GM21447 (cell line): ENCODE measurements around the gene TP53I11.

Experiments used
- ATAC-seq: cut with Tn5 transposase; IDR thresholded peaks from one replicate; pipeline ENCODE4 v1.9.1; 2021; ENCODE audit not compliant: unreplicated experiment

The TP53I11 gene

DNA sequence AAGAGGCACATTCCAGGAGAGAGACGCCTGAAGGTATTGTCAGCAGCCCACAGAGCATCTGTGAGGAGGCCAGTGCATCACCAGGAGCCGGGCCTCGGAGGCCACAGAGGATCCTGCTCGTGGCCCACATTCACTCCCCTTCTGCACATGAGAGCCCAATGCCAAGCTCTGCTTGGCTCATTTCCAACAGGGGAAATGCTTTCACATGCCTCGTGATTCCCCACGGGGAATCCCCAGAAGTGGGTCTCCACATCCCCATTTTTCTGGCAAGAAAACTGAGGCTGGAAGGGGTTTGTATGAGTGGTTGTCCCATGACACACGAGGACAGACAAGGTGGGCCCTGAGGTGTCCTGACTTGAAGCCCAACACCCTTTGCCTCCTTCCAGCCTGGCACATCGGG is 34.4 kb downstream of the TP53I11 start:
- ATAC-seq, result no peak

DNA sequence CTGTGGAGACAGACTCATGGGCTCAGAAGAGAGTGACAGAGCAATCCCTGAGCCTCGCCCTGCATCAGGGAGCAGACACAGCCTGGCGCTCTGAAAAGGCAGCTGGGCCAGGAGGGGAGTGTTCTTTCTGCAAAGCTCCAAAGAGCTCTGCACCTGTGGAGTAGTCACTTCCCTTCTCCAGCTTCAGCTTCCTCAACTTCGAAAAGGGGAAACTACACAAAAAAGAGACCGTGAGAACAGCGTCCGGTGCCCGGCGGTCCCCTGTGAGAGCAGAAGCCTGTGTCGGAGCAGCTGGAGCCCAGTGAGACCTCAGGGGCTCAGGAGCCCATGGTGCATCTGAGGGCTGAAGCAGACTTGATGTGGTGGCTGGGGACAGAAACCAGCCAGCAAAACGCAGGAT is 35.1 kb downstream of the TP53I11 start:
- no peak for ATAC-seq

DNA sequence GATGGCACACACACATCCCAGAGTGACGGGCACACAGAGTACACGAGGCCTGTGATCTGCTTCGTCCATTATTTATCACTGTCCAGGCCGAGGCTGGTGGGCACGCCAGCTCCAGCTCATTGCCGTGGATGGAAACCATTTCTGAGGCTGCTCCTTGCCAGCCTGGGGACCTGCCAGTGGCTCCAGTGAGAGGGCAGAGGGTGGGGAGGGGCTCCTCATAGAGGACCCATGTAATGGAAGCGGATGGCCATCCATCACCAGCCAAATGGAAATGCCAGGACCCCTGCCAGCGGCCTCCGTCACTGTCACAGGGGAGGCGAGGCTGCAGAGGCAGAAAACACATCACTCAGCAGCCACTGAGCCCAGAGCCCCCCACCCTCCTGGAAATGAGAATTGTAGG is 35.7 kb downstream of the TP53I11 start:
- ATAC-seq, result no peak

DNA sequence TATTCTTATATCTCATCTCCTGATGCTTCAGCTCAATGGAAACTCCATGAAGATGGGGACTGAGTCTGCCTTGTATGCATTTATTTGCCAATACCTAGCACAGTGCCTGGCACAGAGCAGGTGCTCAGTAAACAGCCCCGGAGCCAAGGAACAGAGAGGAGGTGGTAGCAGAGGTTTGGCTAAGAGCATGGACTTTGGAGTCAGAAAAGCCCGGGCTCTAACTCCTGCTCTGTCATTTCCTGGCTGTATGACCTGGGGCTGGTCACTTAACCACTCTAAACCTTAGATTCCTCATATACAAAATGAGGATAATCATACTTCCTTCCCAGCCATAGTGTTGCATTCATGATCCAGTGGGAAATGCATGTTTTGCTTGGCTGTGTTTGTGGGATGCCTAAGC is 36.6 kb downstream of the TP53I11 start:
- ATAC-seq, result no peak

DNA sequence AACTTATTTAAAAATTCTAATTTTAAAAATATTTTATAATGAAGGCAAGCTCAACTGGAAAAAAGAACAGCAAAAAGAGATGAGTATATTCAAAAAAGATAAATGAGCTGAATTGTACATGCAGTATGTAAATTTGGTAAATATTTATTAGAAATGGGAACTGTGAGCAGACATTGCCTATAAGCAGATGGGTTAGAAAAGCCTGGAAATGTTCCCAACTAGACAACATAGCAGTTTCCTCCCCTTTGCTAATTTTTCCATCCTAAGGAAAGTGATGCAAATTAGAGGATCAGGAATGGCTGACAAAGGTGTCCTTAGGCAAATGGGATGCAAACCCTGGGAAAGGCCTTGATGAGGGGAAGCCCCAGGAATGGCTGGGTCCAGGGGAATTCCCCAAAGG is 37.2 kb downstream of the TP53I11 start:
- no peak for ATAC-seq

DNA sequence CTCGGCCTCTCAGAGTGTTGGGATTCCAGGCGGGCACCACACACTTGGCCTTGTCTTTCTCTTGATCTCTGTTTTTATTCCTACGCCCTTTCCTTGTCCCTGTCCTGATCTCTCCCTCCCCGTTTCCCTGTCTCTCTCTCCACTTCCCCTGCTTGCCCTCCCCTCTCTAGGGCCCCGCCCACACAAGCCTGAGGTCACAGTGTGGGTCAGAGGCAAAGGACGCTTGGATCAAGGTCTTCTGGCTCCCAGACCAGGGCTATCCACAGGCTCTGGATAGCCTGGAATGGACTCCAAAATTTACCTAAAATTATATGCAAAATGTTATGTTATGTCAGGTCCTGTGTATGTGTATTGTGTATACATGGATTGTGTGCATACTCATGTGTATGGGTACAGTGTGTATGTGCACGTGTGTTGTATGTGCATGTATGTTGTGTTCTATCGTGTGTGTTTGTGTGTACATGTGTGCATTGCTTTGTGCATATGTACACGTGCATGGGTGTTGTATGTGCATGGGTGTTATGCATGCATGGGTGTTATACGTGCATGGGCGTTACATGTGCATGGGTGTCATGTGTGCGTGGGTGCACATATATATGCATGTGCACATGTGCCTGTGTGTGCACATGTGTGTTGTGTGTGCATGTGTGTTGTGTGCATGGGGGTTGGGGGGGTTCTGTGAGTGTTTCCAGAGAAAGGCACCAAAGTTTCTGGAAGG is 38.3 kb downstream of the TP53I11 start:
- ATAC-seq, result no peak

DNA sequence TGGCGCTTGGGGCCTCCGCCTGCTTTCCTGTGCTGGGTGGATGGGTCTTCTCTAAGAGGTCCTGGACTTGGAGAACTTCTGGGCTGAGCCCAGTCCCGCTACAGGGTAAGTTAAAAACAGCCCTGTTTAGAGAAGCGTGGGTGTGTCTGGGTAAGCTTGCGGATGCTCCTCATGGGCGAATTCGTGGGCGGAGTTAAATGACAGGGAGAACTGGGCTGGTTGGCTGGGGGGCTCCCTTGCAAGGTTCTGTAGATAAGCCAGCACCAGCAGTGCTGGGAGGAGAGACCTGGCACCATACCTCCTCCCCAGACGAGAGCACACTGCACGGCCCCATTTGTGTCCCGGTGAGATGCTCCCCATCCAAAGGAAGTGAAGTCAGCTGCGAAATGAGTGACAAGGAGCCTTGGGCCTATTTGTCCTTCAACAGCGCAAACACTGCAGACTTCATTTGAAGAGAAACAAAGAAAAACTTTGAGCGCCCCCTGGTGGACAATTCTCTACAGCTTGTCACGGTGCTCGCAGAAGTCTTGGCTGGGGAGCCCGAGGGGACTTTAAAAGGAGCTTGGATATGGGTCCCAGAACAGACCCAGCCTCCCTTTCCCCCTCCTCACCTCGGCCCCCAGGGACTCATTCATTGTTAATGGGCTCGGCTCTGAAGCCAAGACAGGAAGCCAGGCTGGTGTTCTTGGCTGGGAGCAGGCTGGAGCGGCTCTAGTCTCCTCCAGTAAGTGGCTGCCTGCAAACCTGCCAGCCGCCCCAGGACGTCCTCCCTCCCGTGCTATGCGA is 39.5 kb downstream of the TP53I11 start:
- no peak for ATAC-seq

DNA sequence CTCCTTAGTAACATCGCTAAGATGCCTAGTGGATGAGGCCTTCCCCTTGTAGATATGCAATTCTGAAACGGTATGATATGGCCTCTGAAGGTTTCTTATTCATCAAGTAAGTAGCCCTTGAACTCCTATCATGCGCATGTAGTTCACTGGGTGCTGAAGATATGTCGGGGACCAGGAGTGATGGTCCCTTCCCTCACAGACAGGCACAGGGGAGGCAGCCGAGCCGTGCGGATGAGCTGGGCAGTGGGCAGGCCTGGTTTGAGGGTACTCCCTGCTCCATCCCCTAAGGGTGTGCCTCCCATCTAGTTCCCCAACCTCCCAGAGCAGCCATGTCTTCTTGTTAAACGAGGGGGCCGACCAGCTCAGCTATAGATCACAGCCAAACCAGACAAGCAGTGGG is 40.1 kb downstream of the TP53I11 start:
- ATAC-seq, result no peak

DNA sequence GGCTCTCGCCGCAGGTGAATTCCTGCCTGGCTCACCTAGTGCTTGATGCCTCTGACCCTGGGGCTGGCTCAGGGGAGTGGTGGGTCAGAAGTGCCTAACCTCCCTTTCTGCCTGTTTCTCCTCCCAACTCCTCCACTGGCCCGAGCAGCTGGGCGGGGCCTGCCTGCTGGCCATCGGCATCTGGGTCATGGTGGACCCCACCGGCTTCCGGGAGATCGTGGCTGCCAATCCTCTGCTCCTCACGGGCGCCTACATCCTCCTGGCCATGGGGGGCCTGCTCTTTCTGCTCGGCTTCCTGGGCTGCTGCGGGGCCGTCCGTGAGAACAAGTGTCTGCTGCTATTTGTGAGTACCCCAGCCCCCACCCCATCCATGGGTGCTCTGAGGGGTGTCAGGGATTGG is 41.1 kb downstream of the TP53I11 start:
- ATAC-seq, result no peak

DNA sequence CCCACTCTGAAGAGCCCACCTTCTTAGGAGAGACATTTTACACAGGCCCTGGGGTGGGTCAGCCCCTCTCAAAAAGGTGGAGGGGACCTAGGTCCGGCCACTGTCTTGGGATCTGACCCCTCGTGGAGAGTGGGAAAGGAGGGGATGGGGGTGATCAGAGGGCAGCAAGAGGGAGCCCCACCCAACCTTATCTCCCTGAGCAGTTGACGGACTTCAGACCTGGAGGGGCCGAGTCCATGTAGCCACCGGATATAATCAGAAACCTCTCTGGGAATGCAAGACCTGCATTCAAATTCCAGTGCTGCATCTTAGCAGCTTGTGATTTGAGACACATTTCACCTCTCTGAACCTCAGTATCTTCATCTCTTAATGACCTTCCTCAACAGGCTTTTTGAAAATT is 44.0 kb downstream of the TP53I11 start:
- no peak for ATAC-seq

DNA sequence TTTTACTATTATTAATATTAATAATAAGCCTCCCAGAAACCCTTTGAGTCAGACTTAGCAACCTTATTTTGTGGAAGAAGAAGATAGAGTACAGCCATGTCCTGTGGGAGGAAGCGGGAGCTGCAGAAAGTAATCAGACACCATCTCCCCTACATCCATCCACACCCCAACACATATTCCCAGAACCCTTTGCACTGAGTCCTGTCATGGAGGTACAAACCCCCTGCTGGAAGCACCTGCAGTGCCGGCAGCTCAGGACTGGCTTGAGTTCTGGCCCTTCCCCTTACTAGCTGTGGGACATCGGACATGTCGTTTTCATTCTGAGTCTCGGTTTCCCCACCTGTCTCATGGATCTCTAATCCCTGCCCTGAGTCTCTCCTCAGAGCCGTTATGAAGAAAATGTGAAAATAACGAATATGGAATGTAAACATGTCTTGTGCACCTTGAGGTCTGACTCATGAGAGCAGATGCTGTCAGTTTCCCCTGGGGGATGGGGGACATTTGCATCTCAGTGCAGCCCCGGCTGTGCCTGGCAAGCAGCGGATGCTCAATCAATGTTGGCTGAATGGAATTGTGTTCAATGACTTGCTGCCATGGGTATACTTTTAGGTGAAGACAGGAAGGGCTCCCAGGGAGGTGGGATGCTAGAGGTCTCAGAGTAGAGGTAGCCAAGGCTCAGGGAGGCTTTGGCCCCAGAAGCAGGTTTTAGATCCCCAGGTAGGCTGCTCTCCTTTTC is 45.4 kb downstream of the TP53I11 start:
- no peak for ATAC-seq

DNA sequence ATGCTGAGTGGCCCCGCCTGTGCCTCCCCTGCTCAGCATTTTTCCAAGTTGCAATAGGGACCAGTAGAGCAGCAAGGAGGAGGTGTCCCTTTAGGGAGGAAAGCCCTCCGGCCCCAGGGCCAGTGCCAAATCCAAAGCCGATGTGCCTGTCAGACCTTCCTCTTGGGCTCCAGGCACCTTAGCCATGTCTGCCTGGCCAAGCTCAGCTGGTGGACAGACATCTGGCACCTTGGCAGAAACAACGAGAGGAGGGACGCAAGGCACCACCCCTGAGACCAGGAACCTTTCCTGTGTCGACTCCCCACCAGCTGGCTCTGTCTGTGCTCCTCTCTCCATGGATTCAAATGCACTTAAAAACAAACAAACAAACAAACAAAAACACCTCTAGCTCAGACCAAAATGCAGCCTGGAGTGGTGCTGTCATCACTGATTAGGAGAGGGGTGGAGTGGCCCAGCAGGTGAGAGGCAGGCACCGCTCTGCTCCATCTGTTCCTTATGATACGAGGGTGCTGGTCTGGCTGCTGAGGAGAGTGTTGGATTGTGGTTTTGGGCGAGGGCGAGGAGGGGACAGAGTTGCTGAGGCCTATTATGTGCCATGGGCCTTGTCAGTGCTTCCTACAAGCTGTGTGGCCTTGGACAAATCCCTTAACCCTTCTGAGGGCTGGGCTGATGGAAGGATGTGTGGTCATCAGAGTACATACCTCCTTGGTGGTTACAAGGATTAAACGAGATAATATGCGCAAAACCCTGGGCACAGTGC is 46.2 kb downstream of the TP53I11 start:
- ATAC-seq, result no peak

DNA sequence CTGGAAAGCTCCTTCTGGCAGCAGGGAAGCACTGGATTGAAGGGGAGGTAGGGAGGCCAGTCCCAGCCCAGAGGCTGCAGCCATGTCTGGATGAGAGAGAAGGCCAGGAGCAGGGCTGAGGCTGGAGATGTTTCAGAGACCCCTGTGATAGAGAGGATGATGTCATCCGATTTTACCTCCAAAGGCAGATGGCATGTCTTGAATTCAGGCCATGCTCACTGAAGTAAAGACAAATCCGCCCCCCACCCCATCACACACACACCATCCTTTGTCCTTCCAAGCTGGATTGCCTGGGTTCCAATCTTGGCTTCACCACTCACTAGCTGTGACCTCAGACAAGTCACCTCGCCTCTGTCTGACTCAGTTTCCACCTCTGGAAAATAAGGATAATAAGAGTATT is 47.2 kb downstream of the TP53I11 start:
- ATAC-seq, result no peak

DNA sequence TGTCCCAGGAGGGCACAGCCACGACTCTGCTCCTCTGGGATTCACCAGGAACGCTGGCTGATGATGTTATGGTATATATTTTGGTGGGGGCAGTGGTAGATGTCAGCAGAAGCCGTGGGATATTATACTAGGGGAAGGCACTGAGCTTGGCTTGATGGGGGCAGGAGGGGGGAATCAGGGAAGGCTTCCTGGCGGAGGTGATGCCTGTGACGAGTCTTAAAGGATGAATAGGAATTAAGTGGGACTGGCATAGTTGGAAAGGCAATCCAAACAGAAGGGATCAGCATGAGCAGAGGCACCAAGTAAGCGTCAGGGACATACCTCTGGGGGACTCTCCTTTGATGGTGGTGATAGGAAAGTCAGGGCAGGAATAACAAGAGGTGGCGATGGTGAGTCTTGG is 47.6 kb downstream of the TP53I11 start:
- ATAC-seq, result no peak

DNA sequence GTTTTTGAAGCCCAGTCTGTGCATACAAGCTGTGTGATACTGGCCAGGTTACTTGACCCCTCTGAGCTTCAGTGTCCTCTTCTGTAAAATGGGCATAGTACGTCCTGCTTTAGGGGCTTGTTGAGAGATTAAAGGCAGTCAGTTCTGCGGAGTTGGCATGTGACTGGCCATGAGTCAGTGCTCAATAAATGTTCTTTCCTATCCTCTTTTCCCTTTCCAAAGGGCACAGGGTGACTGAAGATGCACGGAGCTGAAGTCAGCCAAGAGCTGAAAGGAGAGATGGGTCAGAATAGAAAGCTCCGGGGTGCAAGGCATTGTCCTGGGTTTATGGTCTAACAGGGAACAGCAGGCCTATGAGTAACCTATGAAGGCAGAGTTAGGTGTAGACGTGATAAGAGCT is 48.9 kb downstream of the TP53I11 start:
- no peak for ATAC-seq

DNA sequence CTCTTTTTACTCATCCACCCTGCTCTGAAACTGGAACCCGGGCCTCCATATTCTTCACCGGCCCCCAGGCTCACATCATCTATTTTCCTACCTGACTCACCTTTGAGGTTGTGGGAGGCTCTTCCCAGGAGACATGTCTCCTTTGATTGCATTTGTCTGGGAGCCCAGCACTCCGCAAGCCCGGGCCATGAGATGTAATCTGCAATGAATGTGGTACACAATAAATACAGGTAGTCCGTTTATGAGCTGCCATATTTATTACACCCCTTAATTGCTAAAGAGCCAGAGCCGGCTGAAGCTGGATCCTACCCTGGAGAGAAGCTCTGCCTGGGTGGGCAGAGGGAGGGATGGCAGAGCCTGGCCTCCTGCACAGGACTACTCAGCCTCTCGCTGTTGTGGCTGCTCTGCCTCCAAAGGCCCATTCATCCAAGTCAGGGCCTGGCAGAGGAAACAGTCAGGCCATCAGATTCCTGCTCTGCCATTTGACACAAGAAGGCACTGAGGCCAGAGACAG is 49.5 kb downstream of the TP53I11 start:
- no peak for ATAC-seq

DNA sequence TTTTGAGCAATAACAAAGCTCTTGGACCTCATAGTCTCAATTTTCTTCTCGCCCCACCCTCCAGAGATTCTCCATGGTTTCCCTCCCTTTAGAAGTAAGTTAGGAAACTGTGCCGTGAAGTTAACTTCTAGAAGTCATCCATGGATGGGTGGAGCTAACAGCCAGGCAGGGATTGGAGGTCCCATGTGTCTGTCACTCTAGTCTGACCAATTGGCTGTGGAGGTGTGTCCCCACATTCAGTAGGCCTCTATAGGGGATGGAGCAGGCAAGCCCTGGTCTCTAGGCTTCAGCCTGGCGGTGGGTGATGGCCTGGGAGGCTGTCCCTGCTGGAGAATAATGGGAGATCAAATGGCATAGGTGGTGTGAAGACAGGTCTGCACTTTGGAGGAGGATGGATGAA is 50.7 kb downstream of the TP53I11 start:
- no peak for ATAC-seq

DNA sequence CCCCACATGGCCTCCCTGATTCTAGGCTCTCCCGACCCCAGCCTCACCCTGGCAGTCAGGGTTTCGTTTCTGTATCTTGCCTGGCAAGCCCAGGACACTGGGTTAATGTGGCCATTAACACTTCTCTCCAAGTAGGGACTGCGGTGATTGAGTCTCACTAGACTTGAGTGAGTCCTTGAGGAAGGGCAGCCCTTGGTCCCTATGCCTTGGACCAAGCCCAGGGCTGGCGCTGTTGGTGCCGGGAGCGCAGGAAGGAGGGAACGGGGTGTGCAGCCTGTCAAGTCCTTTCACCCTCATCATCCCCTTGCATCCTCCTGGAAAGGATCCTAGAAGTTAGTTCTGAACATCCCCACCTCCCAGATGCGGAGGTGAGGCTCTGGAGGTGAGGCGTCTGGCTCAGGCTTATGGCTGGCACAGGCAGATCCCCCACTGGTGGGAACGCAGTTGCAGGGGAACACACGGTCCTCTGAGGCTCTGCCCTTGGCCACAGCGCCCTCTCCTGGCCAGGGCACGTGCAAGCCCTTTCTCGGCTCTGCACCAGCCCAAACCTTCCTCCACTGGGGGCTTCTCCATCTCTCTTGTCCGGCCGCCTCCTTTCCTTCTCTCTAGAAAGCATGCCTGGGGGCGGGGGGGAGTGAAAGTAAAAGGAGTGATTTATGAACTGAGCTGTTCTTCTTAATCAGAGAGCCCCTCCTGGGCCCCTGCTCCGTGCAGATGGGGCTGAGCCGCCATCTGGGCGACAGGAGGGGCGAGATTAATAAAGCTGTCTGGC is 56.7 kb downstream of the TP53I11 start:
- ATAC-seq, result no peak

DNA sequence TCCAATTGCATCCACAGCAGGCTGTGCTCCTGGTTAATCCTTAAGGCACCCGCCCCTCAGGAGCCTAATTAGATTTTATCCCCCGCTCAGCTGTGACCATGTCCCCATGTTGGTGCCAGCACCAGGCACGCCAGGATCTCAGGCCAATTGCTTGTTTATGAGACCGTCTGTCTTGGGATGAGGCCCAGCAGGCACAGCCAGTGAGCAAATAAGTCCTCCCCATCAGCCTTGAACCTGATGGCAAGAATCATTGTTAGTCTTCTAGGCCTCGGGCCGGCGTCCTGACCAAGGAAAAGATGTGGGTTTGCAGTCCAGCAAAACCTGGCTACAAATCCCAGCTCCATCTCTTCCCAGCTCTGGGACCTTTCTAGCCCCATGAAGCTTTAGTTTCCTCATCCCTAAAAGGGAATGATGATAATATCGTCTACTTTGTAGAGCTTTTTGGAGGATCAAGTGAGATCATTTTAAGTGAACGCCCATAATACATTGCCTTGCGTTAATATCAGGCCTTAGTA is 57.3 kb downstream of the TP53I11 start:
- no peak for ATAC-seq

DNA sequence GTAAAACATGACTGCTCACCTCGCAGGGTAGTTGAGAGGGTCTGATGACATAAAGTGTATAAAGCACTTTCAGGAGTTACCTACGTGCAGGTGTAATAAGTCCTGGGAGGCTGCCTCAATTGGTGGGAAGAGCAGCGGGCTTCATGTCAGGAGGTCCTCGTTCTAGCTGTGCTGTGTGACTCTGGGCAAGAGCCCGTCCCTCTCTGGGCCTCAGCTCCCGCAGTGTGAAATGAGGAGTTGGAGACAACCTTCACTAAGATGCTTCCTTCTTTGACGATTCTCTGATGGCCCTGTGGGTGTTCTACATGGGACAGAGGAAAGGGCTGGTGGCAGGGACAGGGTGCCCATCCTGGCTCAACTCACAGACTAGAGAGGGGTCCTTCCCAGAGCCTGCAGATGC is 57.8 kb downstream of the TP53I11 start:
- no peak for ATAC-seq
